ENCODE measurements around the gene TINAG.

Gene TINAG

GRCh38 chr6:54427396-54427937 lies 119.2 kb downstream of the TINAG start:
- DNase-seq (ENCODE audit: low read depth in 2 of 3, low spot score in 1 of 3) = no peak

DNA sequence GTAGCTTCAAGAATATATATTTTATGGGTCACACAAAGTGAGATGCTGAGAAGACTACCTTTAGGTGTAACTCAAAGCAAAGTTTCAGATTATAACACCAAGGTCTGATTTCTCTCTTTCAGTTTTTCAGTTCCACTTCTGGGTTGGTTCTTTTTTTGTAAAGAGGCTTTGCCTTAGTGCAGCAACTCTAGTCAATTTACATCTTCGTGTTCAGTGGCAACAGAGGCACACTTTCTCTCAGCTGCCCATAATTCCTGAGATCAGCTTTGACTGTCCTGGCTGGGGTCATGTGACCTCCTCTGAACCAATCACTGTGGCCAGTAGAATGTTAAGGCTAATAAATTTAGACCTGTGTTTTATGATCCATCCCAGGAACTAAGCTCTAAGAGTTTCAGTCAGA lies 120.2 kb downstream of the TINAG start:
- DNase-seq (ENCODE audit: low read depth in 2 of 3, low spot score in 1 of 3) = no peak

DNA sequence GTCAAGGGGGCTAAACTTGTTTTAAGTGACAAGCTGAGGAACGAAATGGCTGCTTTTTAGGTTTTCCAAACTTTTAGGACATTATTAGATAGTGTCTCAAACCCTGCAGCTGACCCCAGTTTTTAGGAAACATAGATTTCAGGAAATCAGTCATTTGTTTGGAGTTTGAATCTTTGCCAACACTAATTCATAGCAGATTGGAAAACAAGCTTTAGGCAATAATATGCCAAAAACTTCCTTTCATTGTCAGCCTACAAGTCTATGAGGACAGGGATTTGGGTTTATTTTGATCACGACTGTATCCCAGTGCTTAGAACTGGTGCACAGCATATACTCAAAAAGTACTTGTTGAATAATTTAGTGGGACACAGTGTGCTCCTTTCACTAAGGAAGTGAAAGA lies 123.2 kb downstream of the TINAG start:
- no peak for DNase-seq (ENCODE audit: low read depth in 2 of 3, low spot score in 1 of 3)
